Right lobe of liver (tissue), 4 donors: ENCODE data around the gene PPDPF.

Experiments used
- POLR2A ChIP-seq: fragments of 450-650 bp; IDR thresholded peaks from one replicate; pipeline ENCODE4 v1.6.1; 2017; ENCODE audit warnings: antibody characterized with exemption, mild to moderate bottlenecking
- TF ChIP-seq, protein P1 (sequence below), 4 donors: fragments of 200-600 bp in 3 of 4; fragments of 450-650 bp in 1 of 4; IDR thresholded peaks; one replicate each; pipeline versions ENCODE4 v1.5.1 to v1.8.0; 2016 to 2022; ENCODE audit warnings: antibody characterized with exemption in 4 of 4, mild to moderate bottlenecking in 2 of 4
- donor health status: DM: no; HTN: no; CAD: no.
- donor health status: DM: no; HTN: no; CAD: no.
- donor health status: DM: no; HTN: yes; CAD: no.

DNA sequence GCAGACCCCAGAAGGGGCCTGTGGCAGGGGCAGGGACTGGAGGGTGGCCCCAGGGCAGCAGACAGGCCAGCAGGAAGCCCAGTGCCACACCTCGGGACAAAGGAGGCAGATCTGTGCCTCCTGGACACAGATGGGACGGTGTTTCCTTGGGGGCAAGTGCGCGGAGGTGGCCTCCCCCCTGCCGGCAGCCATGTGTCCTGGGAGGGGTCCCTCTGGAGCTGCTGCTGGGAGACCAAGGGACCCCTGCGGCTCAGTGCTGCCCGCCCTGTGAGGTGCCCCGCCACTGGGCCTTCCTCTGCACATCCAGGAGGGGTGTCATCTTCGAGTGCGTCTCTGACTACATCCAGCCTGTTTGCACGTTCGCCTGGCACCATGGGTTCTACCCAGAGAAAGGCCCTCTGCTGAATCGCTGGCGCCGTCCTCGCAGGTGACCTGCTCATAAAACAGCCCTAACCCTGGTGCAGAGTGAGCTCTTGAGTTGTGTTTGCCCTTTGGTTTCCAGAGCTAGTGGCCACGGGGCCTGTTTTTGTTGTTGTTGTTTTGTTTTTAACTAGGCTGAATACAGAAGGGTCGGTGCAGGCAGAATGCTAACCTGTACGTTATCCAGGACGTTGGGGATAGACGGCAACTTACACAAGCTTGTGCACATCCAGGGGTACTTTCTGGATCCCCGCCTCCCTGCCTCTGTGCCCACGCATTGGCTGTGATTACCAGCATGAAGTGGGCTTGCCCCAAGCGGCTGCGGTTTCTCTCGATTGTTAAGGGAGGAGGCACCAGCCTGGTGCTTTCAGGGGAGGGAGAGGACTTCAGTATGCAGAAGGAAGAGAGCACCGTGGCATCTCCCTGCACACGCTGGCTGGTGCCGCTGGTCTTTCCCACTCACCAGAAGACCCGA is 46.8 kb upstream of the PPDPF start:
- TF ChIP-seq, protein P1, sequence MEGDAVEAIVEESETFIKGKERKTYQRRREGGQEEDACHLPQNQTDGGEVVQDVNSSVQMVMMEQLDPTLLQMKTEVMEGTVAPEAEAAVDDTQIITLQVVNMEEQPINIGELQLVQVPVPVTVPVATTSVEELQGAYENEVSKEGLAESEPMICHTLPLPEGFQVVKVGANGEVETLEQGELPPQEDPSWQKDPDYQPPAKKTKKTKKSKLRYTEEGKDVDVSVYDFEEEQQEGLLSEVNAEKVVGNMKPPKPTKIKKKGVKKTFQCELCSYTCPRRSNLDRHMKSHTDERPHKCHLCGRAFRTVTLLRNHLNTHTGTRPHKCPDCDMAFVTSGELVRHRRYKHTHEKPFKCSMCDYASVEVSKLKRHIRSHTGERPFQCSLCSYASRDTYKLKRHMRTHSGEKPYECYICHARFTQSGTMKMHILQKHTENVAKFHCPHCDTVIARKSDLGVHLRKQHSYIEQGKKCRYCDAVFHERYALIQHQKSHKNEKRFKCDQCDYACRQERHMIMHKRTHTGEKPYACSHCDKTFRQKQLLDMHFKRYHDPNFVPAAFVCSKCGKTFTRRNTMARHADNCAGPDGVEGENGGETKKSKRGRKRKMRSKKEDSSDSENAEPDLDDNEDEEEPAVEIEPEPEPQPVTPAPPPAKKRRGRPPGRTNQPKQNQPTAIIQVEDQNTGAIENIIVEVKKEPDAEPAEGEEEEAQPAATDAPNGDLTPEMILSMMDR (IDR thresholded peaks at IDR 0.05) = no peak
- TF ChIP-seq POLR2A = no peak
